H54 (cell line): ENCODE data around the gene DIAPH2.
A peak's percentile ranks its signal among the peaks of the same experiment; 100 is the strongest.

Source experiments
- DNase-seq: peaks from one replicate; pipeline ENCODE4 v3.0.0; 2011; ENCODE audit warnings: low spot score, mixed read lengths; ENCODE audit not compliant: insufficient read length
- FAIRE-seq: peaks from 3 replicates; lab custom pipeline; 2011; peaks lifted over from hg19 to GRCh38; lab: Jason Lieb, UNC
- POLR2A ChIP-seq: IDR thresholded peaks from 2 replicates; pipeline ENCODE4 v1.6.1; 2011; ENCODE audit warnings: low read depth, mild to moderate bottlenecking, low read length

The DIAPH2 gene

GRCh38 chrX:97210501-97210900, 525.9 kb downstream of the DIAPH2 start:
- no peak for TF ChIP-seq POLR2A
- FAIRE-seq = no peak
- DNase-seq = no peak

- FAIRE-seq (no peak), DNase-seq (no peak)
- TF ChIP-seq POLR2A = no peak
Observed at GRCh38 chrX:97211070-97211469, 526.4 kb downstream of the DIAPH2 start.

GRCh38 chrX:97215186-97215585, 530.5 kb downstream of the DIAPH2 start:
- no peak for DNase-seq
- TF ChIP-seq POLR2A = no peak
- no peak for FAIRE-seq

GRCh38 chrX:97224148-97224547, 539.5 kb downstream of the DIAPH2 start:
- FAIRE-seq = no peak
- no peak for DNase-seq
- TF ChIP-seq POLR2A = no peak

DNA sequence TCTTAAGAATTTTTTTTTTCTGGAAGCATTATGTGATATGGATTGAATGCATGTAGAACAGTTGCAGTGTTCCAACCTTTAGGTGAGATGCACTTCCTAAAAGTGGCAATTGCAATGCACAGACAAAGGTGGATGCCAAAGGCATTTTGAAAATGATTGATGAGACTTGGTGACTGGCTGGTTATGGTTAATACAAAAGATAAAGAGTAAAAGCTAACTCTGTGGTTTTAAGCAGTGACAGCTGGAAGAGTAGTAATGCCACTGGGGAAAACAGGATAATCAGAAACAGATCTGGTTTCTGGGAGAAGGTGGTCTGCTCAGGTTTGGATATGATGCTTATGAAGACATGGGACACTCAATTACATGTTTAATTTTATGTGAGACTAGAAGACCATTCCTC, 544.7 kb downstream of the DIAPH2 start:
- TF ChIP-seq POLR2A = no peak
- DNase-seq (no peak), FAIRE-seq (no peak)

- no peak for TF ChIP-seq POLR2A
- FAIRE-seq (no peak), DNase-seq (no peak)
Observed at GRCh38 chrX:97230948-97231347, 546.3 kb downstream of the DIAPH2 start.

- no peak for TF ChIP-seq POLR2A
- DNase-seq (no peak), FAIRE-seq (no peak)
Observed at GRCh38 chrX:97234471-97235081, 549.9 kb downstream of the DIAPH2 start.

- no peak for FAIRE-seq
- no peak for TF ChIP-seq POLR2A
- DNase-seq = peak; percentile 5
Observed at GRCh38 chrX:97238632-97239031, 554.0 kb downstream of the DIAPH2 start.

DNA sequence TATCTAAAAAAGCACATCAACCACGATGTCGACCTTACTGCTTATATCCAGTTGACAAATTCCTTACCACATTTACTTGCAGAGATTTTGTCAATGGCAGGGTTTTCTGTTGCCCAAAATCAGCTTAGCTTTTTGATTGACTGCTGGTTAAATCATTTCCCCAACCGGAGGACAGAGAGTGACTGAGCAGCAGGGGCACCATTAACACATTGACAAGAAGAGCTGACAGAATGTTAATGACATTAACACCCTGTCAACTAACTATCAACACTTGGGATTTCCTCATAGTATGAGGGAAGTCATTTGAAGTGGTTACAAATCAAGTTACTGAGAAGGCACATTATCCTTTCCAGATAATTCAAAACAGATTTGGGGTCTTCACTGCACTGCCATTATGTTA, 567.5 kb downstream of the DIAPH2 start:
- no peak for TF ChIP-seq POLR2A
- no peak for DNase-seq
- FAIRE-seq = no peak

- no peak for DNase-seq
- FAIRE-seq = no peak
- TF ChIP-seq POLR2A = no peak
Observed at GRCh38 chrX:97260679-97261078, 576.0 kb downstream of the DIAPH2 start.

DNA sequence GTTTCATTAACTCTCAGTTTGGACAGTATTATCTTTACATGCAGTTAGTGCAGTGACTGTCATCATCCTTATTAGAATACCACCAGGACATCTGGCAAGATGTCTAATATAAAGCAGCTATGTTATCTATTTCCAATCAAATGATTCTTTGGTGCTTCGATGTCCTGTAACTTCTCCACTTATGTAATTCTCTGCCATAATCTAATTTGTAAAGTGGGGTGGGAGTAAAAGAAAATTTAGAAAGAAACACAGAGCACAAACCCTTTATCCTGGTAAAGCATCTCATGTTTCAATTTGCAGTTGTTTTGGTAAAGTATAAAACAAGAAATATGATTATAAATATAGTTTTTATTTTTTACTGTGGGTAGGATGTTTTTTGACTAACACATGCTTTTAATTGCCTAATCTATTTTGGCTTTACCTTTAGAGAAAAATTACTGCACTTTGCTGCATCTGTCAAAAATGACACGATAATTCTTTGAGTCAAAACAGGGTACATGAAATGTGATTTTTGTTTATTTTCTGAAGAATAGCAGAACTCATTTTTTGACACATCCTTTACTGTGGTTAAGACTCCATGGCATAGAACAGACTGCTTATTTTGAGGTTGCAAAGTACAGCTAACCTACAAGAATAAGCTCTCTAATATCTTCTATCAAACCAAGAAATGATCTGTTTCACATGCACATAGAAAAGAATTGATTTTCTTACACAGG, 581.9 kb downstream of the DIAPH2 start:
- FAIRE-seq (no peak), DNase-seq (no peak)
- no peak for TF ChIP-seq POLR2A

DNA sequence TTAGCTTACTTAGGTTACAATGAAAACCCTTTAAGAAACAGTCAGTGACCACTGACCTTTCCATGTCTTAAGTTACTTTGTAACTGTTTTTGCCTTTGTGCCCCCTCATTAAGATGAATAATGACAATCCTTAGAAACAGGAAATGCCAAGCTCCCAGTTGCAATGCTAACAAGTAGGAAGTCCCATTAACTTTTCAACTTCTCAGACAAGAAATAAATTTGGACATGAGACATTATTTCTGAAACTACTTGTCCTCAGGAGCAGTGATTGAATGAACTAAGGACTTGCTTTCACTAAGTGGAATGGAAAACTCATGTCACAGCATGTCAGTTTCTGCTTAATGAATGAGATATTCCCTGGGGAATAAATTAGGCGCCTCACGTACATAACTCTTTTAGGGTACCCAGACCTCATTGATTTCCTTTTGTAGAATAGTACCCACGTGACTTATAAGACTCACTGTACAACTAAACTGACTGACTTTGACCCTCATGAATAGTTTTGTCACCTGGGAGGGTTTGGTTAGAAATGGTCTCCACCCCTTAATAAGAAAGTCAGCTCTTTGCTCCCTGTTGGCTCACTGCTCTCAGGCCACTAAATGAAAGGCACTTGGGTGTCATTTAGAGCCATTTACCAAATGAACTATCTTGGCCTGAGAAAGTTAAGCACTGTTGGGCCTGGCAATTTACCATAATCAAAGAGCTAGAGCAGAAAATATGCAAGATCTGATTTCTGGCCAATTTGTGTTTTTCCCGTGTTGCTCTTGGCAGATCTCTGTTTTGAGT, 582.9 kb downstream of the DIAPH2 start:
- no peak for DNase-seq
- no peak for TF ChIP-seq POLR2A
- FAIRE-seq = no peak

DNA sequence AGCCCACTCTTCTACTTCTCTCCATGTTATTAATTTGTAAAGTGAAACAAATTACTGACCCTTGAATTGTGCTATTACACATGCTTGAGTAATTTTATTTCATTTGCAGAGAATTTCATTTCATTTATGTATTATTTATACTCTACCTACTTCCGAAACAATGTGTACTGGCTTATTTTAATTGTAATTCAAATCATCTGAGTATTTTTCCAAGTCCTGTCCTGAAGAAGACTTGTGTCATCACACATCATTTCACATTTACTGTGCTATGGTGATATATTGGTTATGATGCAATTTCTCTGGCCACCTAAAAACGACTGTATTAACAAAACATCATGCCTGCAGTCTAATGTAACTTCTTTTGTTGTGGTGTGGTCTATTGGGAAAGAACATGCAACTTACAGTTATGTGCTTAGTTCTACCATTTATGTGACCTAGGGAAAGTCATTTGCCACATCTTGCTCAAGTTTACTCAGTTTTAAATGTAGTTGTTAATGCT, 583.6 kb downstream of the DIAPH2 start:
- FAIRE-seq = no peak
- DNase-seq = no peak
- TF ChIP-seq POLR2A = no peak

DNA sequence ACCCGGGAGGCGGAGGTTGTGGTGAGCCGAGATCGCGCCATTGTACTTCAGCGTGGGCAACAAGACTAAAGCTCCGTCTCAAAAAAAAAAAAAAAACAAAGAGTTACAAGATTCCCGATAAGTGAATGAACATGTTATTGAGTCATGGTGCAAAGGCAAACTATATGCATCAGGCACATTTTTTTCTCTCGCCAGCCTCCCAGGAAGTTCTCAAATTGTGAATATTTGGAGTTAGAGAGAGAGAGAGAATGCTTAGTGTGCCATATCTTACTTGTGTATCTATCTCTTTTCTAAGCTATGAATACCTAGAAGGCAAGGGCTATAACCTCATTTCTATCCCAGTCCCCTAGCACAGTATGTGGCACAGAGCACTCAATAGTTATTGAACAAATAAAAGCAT, 599.9 kb downstream of the DIAPH2 start:
- no peak for TF ChIP-seq POLR2A
- FAIRE-seq (no peak), DNase-seq (no peak)

- no peak for TF ChIP-seq POLR2A
- DNase-seq (no peak), FAIRE-seq (no peak)
Observed at GRCh38 chrX:97290199-97290598, 605.6 kb downstream of the DIAPH2 start.
